Large intestine (tissue), 3 donors: Measurements from ENCODE around the gene TLX2. TPM values are rescaled to one million over a fixed set of nuclear protein-coding genes. Genes with fewer than 3 reads are reported as not detected.
"Not testable (repeated sequence)": the region's sequence is repeated elsewhere in the genome, so short reads cannot be mapped to it uniquely, and the experiment has no call there.

ENCODE experiments used
- DNase-seq, 2 donors: peaks; one replicate each; pipeline versions ENCODE4 v3.0.0 to v3.0.0-alpha.2; 2013
- H3K27ac ChIP-seq: one replicate; pipeline ENCODE4 v1.5.1; 2013; ENCODE audit warnings: low read length
- H3K27me3 ChIP-seq: 2 replicates; pipeline ENCODE4 v1.6.1; 2013; ENCODE audit warnings: low read length; ENCODE audit not compliant: control insufficient read depth, insufficient read depth
- H3K36me3 ChIP-seq: 2 replicates; pipeline ENCODE4 v1.6.1; 2013; ENCODE audit warnings: low read length; ENCODE audit not compliant: control insufficient read depth, insufficient read depth
- H3K4me1 ChIP-seq: one replicate; pipeline ENCODE4 v1.6.1; 2013; ENCODE audit warnings: low read length; ENCODE audit not compliant: control insufficient read depth, insufficient read depth
- H3K4me3 ChIP-seq: one replicate; pipeline ENCODE4 v1.5.1; 2013; ENCODE audit warnings: low read length
- H3K9me3 ChIP-seq: one replicate; pipeline ENCODE4 v1.6.1; 2013; ENCODE audit warnings: mild to moderate bottlenecking, low read depth, low read length, moderate library complexity; ENCODE audit not compliant: control insufficient read depth
- WGBS: methylation state at CpG from one replicate; pipeline ENCODE4 v1.1.5; 2013; ENCODE audit warnings: low lambda C conversion rate; ENCODE audit not compliant: insufficient coverage; 5-methylcytosine and 5-hydroxymethylcytosine counted together
- polyA plus RNA-seq: library from polyadenylated mRNA; unstranded; fragments of 120-200 nt; gene quantifications from one replicate; pipeline ENCODE4 v1.2.1, GENCODE V29; 2013

Gene TLX2
- polyA plus RNA-seq, 1 donor = 5.0 TPM

DNA sequence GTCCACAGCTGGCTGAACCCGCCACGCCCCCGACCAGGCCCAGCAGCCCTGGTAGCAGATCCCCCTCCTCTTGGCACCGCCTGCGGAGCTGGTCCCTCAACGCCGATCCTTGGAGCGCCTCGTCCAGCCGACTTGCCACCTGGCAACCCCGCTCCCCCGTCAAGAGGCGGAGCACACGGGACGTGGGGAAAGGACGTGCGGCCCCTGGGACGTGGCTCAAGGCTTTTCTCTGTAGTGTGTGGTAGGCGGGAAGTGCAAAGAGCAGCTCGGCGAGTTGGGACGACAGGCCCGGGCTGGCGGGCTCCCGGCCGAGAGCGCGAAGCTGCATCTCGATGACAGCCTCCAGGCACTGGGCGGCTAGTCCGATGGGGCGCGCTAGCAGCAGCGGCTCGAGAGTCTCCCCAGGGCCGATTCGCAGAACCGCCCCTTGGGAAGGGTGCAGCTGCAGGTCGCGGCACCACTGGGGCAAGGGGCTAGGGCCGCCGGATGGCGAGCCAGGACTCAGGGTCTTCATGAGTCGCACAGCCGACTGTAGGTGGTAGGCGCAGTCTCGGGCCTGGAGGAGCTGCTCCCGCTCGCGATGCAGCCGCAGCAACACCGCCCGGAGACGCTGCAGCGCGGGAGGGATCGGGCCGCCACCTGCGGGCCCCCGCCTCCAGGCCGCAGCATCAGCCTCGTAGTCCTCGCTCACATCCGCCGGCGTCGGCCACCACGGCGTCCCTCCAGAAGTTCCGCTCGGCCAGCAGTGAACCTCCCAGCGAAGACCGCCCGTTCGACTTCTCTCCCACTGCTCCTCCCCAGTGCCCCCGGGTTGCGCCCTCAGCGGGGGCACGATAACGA, 32.1 kb upstream of the TLX2 start:
- peaks cover 21% of the 10 kb centered on the region for H3K4me1 ChIP-seq
- no peaks in the 10 kb centered on the region for H3K27me3 ChIP-seq
- peak overlapping the region; percentile 89 for H3K27ac ChIP-seq
- no CpG with 5 or more reads among the region's 80 CpGs for WGBS
- DNase-seq = no peak
- H3K9me3 ChIP-seq = no peaks in the 10 kb centered on the region
- peak overlapping the region; percentile 85 for H3K4me3 ChIP-seq
- peaks cover 26% of the 10 kb centered on the region for H3K36me3 ChIP-seq

DNA sequence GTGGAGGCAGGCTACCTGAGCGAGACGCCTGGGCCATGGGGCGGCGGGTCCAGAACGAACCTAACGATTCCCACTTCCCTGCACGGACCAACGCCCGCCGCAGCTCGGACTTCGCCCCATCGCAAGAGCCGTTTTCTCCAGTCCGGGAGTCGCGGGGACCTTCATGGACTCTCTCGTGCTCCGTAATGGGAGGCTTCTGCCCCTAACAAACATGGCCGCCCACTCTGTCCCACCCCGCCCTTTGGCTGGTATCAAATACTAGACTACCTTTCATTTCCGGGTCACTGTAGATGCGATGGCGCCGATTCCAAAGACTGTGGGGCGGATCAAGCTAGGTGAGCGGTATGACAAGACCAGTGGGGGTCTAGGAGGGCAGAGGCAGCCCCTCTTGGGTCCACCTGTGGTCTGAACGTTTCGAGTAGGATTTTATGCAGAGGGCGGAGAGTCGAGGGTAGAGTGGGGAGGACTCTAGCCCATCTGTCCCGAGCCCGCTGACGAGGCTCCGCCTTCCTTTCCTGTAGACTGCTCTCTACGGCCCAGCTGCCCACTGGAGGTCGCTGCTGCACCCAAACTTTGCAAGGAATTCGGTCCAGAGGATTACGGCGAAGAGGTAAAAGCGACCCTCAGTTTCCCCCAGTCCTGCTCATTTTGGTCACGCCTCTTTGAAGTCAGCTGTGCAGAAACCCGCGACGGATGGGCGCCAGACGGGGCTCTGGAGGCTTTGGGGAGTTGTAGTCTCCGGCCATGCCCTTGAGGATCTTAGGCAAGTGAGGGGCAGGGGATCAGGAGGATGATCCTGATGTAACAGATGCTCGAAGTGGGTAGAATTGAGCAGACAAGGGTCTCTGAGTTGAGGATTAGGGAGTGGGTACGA, 31.2 kb upstream of the TLX2 start, which contains the start of the genes CCDC142 and TTC31:
TSS of gene CCDC142 (minus strand) at position 198 of the 874 bp plus-strand sequence. CDS start at position 37, 161 bp downstream.
TSS of gene TTC31 (plus strand) at position 281 of the 874 bp plus-strand sequence. CDS start at position 296, 15 bp downstream.
- DNase-seq = peak; percentile 97 to 99
- H3K9me3 ChIP-seq = no peaks in the 10 kb centered on the region
- peaks cover 20% of the 10 kb centered on the region for H3K4me1 ChIP-seq
- peak within 1 kb of the TSS; percentile 85 for H3K4me3 ChIP-seq
- H3K27me3 ChIP-seq = no peaks in the 10 kb centered on the region
- 0% methylated on average over 4 of the region's 50 CpGs for WGBS
- H3K36me3 ChIP-seq = peaks cover 24% of the 10 kb centered on the region
- peak within 1 kb of the TSS; percentile 89 for H3K27ac ChIP-seq

GRCh38 chr2:74483675-74484164, 30.5 kb upstream of the TLX2 start:
- not testable (repeated sequence) for DNase-seq, H3K27me3 ChIP-seq, H3K9me3 ChIP-seq
- Histone ChIP-seq H3K4me3 (peak overlapping the region; percentile 85), H3K36me3 (peaks cover 27% of the 10 kb centered on the region), H3K27ac (peak overlapping the region; percentile 89), H3K4me1 (peaks cover 27% of the 10 kb centered on the region)
- WGBS = no CpG with 5 or more reads among the region's 19 CpGs

- Histone ChIP-seq H3K4me3 (no peak overlapping the region), H3K4me1 (peaks cover 41% of the 10 kb centered on the region), H3K36me3 (peaks cover 30% of the 10 kb centered on the region), H3K27ac (no peak overlapping the region), H3K9me3 (no peaks in the 10 kb centered on the region), H3K27me3 (no peaks in the 10 kb centered on the region)
- no peak for DNase-seq
- no CpG with 5 or more reads among the region's 2 CpGs for WGBS
Measured at GRCh38 chr2:74486141-74486540, 28.1 kb upstream of the TLX2 start.

GRCh38 chr2:74488643-74489481, 25.4 kb upstream of the TLX2 start:
- DNase-seq = peak; percentile 91 to 97
- Histone ChIP-seq H3K27me3 (no peaks in the 10 kb centered on the region), H3K4me1 (peaks cover 55% of the 10 kb centered on the region), H3K9me3 (no peaks in the 10 kb centered on the region), H3K4me3 (no peak overlapping the region), H3K27ac (peak overlapping the region; percentile 88), H3K36me3 (peaks cover 56% of the 10 kb centered on the region)
- no CpG with 5 or more reads among the region's 9 CpGs for WGBS

GRCh38 chr2:74489906-74490305, 24.3 kb upstream of the TLX2 start:
- peaks cover 55% of the 10 kb centered on the region for H3K4me1 ChIP-seq
- peak overlapping the region; percentile 88 for H3K27ac ChIP-seq
- DNase-seq = no peak
- H3K27me3 ChIP-seq = no peaks in the 10 kb centered on the region
- no peaks in the 10 kb centered on the region for H3K9me3 ChIP-seq
- no peak overlapping the region for H3K4me3 ChIP-seq
- WGBS = no CpG with 5 or more reads among the region's 9 CpGs
- peaks cover 61% of the 10 kb centered on the region for H3K36me3 ChIP-seq

DNA sequence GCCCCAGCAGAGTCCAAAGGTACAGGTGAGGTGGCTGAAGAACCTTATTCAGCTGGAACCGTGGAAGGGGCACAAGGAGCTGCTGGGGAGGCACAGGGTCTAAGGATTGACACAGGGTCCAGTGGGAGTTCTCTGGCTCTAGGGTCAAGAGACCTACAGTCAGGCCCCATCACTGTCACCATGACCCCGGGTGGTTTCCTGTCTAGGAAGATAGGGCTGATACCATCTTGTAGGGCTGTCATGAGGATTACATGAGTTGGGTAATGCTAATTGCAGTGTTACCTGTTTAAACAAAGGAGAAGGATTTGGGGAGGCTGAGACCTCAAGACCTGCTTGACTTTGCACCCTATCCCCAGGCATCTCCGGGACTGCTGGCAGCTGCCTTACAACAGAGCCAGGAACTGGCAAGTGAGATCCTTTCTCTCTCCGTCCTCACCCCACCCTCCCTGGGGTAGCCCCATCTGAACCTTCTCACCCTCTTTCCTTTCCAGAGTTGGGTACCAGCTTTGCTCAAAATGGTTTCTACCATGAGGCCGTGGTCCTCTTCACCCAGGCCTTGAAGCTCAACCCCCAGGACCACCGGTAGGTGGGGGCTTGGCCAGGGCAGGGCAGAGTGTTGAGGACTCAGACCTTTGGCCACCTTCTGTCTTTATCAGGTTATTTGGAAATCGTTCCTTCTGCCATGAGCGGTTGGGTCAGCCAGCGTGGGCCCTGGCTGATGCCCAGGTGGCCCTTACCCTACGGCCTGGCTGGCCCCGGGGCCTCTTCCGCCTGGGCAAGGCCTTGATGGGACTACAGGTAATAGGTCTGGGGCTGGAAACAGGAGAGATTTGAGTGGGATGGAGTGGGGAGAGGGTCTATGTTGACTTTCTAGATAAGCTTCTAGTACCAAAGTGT, 22.4 kb upstream of the TLX2 start:
- no CpG with 5 or more reads among the region's 12 CpGs for WGBS
- Histone ChIP-seq H3K4me3 (no peak overlapping the region), H3K4me1 (peaks cover 68% of the 10 kb centered on the region), H3K9me3 (no peaks in the 10 kb centered on the region), H3K36me3 (peaks cover 55% of the 10 kb centered on the region), H3K27ac (peak overlapping the region; percentile 88), H3K27me3 (no peaks in the 10 kb centered on the region)
- peak in 1 of 2 donors; percentile 81 for DNase-seq

GRCh38 chr2:74493546-74493945, 20.7 kb upstream of the TLX2 start:
- H3K4me1 ChIP-seq = peaks cover 73% of the 10 kb centered on the region

GRCh38 chr2:74495440-74495839, 18.8 kb upstream of the TLX2 start:
- Histone ChIP-seq H3K4me3 (no peak overlapping the region), H3K9me3 (peaks cover 6% of the 10 kb centered on the region), H3K27ac (no peak overlapping the region), H3K36me3 (peaks cover 43% of the 10 kb centered on the region), H3K27me3 (peaks cover 33% of the 10 kb centered on the region), H3K4me1 (peaks cover 58% of the 10 kb centered on the region)
- no peak for DNase-seq
- WGBS = no CpG with 5 or more reads among the region's 1 CpG

More at GRCh38 chr2:74493546-74493945, 20.7 kb upstream of the TLX2 start:
- Histone ChIP-seq H3K27ac (no peak overlapping the region), H3K36me3 (peaks cover 49% of the 10 kb centered on the region), H3K9me3 (peaks cover 4% of the 10 kb centered on the region), H3K4me3 (no peak overlapping the region), H3K27me3 (peaks cover 14% of the 10 kb centered on the region)
- no CpG with 5 or more reads among the region's 3 CpGs for WGBS
- no peak for DNase-seq
